Measurements from ENCODE around the gene LAMC3. TPM values are rescaled to one million over a fixed set of nuclear protein-coding genes. Genes with fewer than 3 reads are reported as not detected.
"Not testable (repeated sequence)": the region's sequence is repeated elsewhere in the genome, so short reads cannot be mapped to it uniquely, and the experiment has no call there.

Gene LAMC3
- total RNA-seq, 1 experiment from 2014 or later = 0.28 TPM

- no peak for DNase-seq (ENCODE audit: low spot score)
- BruUV-seq (replicated peaks) = no TSS peak
- intact Hi-C loops (cut with micrococcal nuclease; ENCODE audit: unreplicated experiment) = no loop called here
- no peaks in the 10 kb centered on the region for H3K9me3 ChIP-seq (ENCODE audit: low read depth, low read length, poor library complexity, severe bottlenecking)
- ChIA-PET POLR2A (ENCODE audit: low non-redundant PET) (no interaction called here), CTCF (no interaction called here)
- no peak overlapping the region for H3K27ac ChIP-seq (ENCODE audit: low read depth, low read length, poor library complexity, severe bottlenecking)
- no peaks in the 10 kb centered on the region for H3K36me3 ChIP-seq (ENCODE audit: insufficient read depth, low read length, poor library complexity, severe bottlenecking)
- no peaks in the 10 kb centered on the region for H3K4me1 ChIP-seq (ENCODE audit: insufficient read depth, low read length, poor library complexity, severe bottlenecking)
- H3K4me3 ChIP-seq (ENCODE audit: low read depth, low read length, poor library complexity, severe bottlenecking) = no peak overlapping the region
- no peaks in the 10 kb centered on the region for H3K27me3 ChIP-seq (replicated peaks; ENCODE audit: insufficient read depth, low read depth, low read length, poor library complexity)
- TF ChIP-seq EZH2 (IDR thresholded peaks at IDR 0.05; ENCODE audit: borderline replicate concordance, low read depth, low read length, poor library complexity, severe bottlenecking) = no peak
- TF ChIP-seq CTCF (conservative IDR thresholded peaks at IDR 0.05; ENCODE audit: low read depth, low read length) = no peak
These were observed 25.3 kb downstream of the LAMC3 start for GRCh38 chr9:131034268-131034667.

- H3K4me1 ChIP-seq (ENCODE audit: insufficient read depth, low read length, poor library complexity, severe bottlenecking); H3K9me3 ChIP-seq (ENCODE audit: low read depth, low read length, poor library complexity, severe bottlenecking); H3K4me3 ChIP-seq (ENCODE audit: low read depth, low read length, poor library complexity, severe bottlenecking); POLR2A ChIA-PET (ENCODE audit: low non-redundant PET); BruUV-seq (replicated peaks); DNase-seq (ENCODE audit: low spot score); intact Hi-C loops (cut with micrococcal nuclease; ENCODE audit: unreplicated experiment); CTCF ChIA-PET; H3K27me3 ChIP-seq (replicated peaks; ENCODE audit: insufficient read depth, low read depth, low read length, poor library complexity); H3K36me3 ChIP-seq (ENCODE audit: insufficient read depth, low read length, poor library complexity, severe bottlenecking); H3K27ac ChIP-seq (ENCODE audit: low read depth, low read length, poor library complexity, severe bottlenecking): not testable (repeated sequence)
These were observed 25.8 kb downstream of the LAMC3 start for GRCh38 chr9:131034749-131035148.

- intact Hi-C loops (cut with micrococcal nuclease; ENCODE audit: unreplicated experiment) = no loop called here
- H3K36me3 ChIP-seq (ENCODE audit: insufficient read depth, low read length, poor library complexity, severe bottlenecking) = no peaks in the 10 kb centered on the region
- no peak overlapping the region for H3K4me3 ChIP-seq (ENCODE audit: low read depth, low read length, poor library complexity, severe bottlenecking)
- no peak for DNase-seq (ENCODE audit: low spot score)
- CTCF ChIA-PET = no interaction called here
- BruUV-seq (replicated peaks) = no TSS peak
- H3K9me3 ChIP-seq (ENCODE audit: low read depth, low read length, poor library complexity, severe bottlenecking) = no peaks in the 10 kb centered on the region
- POLR2A ChIA-PET (ENCODE audit: low non-redundant PET) = no interaction called here
- no peak for TF ChIP-seq CTCF (conservative IDR thresholded peaks at IDR 0.05; ENCODE audit: low read depth, low read length)
- TF ChIP-seq EZH2 (IDR thresholded peaks at IDR 0.05; ENCODE audit: borderline replicate concordance, low read depth, low read length, poor library complexity, severe bottlenecking) = no peak
- no peaks in the 10 kb centered on the region for H3K4me1 ChIP-seq (ENCODE audit: insufficient read depth, low read length, poor library complexity, severe bottlenecking)
- H3K27ac ChIP-seq (ENCODE audit: low read depth, low read length, poor library complexity, severe bottlenecking) = no peak overlapping the region
- no peaks in the 10 kb centered on the region for H3K27me3 ChIP-seq (replicated peaks; ENCODE audit: insufficient read depth, low read depth, low read length, poor library complexity)
These were observed 26.6 kb downstream of the LAMC3 start for GRCh38 chr9:131035548-131035947.

GRCh38 chr9:131036071-131036470 is 27.1 kb downstream of the LAMC3 start:
- H3K4me1 ChIP-seq (ENCODE audit: insufficient read depth, low read length, poor library complexity, severe bottlenecking) = no peaks in the 10 kb centered on the region
- no peaks in the 10 kb centered on the region for H3K36me3 ChIP-seq (ENCODE audit: insufficient read depth, low read length, poor library complexity, severe bottlenecking)
- no peaks in the 10 kb centered on the region for H3K9me3 ChIP-seq (ENCODE audit: low read depth, low read length, poor library complexity, severe bottlenecking)
- H3K4me3 ChIP-seq (ENCODE audit: low read depth, low read length, poor library complexity, severe bottlenecking) = no peak overlapping the region
- H3K27me3 ChIP-seq (replicated peaks; ENCODE audit: insufficient read depth, low read depth, low read length, poor library complexity) = no peaks in the 10 kb centered on the region
- CTCF ChIA-PET = interaction anchor here (1.5 kb wide), 1 partner anchor 10 kb away, joined by 4 read pairs; no protein-coding TSS in a partner anchor
- intact Hi-C loops (cut with micrococcal nuclease; ENCODE audit: unreplicated experiment) = no loop called here
- no peak overlapping the region for H3K27ac ChIP-seq (ENCODE audit: low read depth, low read length, poor library complexity, severe bottlenecking)
- no peak for DNase-seq (ENCODE audit: low spot score)
- TF ChIP-seq CTCF (conservative IDR thresholded peaks at IDR 0.05; ENCODE audit: low read depth, low read length) = no peak
- no peak for TF ChIP-seq EZH2 (IDR thresholded peaks at IDR 0.05; ENCODE audit: borderline replicate concordance, low read depth, low read length, poor library complexity, severe bottlenecking)
- POLR2A ChIA-PET (ENCODE audit: low non-redundant PET) = no interaction called here
- BruUV-seq (replicated peaks) = no TSS peak

Data from A673 (cell line).